ENCODE measurements around the gene KXD1. TPM values are rescaled to one million over a fixed set of nuclear protein-coding genes. Genes with fewer than 3 reads are reported as not detected.

Gene KXD1
- total RNA-seq, 4 donors from 2014 or later = 30.3 to 113 (median 82.5) TPM

DNA sequence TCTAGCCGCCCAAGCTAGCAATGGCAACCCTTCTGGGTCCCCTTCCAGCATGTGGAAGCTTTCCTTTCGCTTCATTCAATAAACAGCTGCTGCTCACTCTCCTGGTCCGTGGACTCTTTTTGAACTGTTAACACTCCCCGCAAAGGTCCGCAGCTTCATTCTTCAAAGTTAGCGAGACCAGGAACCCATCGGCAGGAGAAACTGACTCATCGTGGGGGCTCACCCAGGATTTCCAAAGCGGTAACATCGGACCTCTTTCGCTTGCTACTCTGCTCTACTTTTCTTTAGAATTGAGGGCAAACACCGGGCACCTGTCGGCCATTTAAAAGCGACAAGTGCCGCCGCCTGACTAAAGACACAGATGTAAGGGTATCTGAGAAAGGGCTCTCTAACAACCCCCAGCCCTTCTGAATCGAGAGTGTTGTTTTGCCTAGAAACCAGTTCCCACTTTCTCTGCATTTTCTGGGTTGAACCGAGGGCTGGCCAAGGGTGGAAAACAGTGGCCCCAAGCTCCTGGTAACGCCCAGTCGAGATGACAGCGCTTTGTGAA, 19.8 kb downstream of the KXD1 start:
- TF ChIP-seq POLR2A (IDR thresholded peaks at IDR 0.05) = no peak
- TF ChIP-seq, protein P1, sequence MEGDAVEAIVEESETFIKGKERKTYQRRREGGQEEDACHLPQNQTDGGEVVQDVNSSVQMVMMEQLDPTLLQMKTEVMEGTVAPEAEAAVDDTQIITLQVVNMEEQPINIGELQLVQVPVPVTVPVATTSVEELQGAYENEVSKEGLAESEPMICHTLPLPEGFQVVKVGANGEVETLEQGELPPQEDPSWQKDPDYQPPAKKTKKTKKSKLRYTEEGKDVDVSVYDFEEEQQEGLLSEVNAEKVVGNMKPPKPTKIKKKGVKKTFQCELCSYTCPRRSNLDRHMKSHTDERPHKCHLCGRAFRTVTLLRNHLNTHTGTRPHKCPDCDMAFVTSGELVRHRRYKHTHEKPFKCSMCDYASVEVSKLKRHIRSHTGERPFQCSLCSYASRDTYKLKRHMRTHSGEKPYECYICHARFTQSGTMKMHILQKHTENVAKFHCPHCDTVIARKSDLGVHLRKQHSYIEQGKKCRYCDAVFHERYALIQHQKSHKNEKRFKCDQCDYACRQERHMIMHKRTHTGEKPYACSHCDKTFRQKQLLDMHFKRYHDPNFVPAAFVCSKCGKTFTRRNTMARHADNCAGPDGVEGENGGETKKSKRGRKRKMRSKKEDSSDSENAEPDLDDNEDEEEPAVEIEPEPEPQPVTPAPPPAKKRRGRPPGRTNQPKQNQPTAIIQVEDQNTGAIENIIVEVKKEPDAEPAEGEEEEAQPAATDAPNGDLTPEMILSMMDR (IDR thresholded peaks at IDR 0.05) = no peak
- Histone ChIP-seq H3K27me3 (no peaks in the 10 kb centered on the region), H3K9me3 (no peaks in the 10 kb centered on the region), H3K4me1 (peaks cover 8 to 9% of the 10 kb centered on the region in 2 donors), H3K36me3 (no peaks in the 10 kb centered on the region), H3K4me3 (no peak overlapping the region), H3K27ac (no peak overlapping the region)
- DNase-seq = no peak
- intact Hi-C loops (cut with DNase I; ENCODE audit: low total_unique reads) = loop anchor here (10.0 kb wide), 1 partner anchor 133 kb away; no protein-coding TSS in a partner anchor

- H3K27ac ChIP-seq = no peak overlapping the region
- DNase-seq = no peak
- intact Hi-C loops (cut with DNase I; ENCODE audit: low total_unique reads) = no loop called here
- H3K9me3 ChIP-seq = no peaks in the 10 kb centered on the region
- no peak for TF ChIP-seq POLR2A (IDR thresholded peaks at IDR 0.05)
- H3K4me3 ChIP-seq = no peak overlapping the region
- no peaks in the 10 kb centered on the region for H3K27me3 ChIP-seq
- no peaks in the 10 kb centered on the region for H3K36me3 ChIP-seq
- no peaks in the 10 kb centered on the region for H3K4me1 ChIP-seq
Measured at GRCh38 chr19:18580311-18580710, 22.6 kb downstream of the KXD1 start.

GRCh38 chr19:18586306-18586705, 28.6 kb downstream of the KXD1 start:
- TF ChIP-seq, protein P1 (IDR thresholded peaks at IDR 0.05) = no peak
- no peak for TF ChIP-seq POLR2A (IDR thresholded peaks at IDR 0.05)
- H3K27me3 ChIP-seq = no peaks in the 10 kb centered on the region
- intact Hi-C loops (cut with DNase I; ENCODE audit: low total_unique reads) = no loop called here
- H3K4me1 ChIP-seq = peaks cover 0 to 6% of the 10 kb centered on the region in 2 donors
- H3K4me3 ChIP-seq = no peak overlapping the region
- no peak overlapping the region for H3K27ac ChIP-seq
- DNase-seq = no peak
- H3K36me3 ChIP-seq = no peaks in the 10 kb centered on the region
- no peaks in the 10 kb centered on the region for H3K9me3 ChIP-seq

GRCh38 chr19:18587561-18587960, 29.9 kb downstream of the KXD1 start:
- intact Hi-C loops (cut with DNase I; ENCODE audit: low total_unique reads) = no loop called here

DNA sequence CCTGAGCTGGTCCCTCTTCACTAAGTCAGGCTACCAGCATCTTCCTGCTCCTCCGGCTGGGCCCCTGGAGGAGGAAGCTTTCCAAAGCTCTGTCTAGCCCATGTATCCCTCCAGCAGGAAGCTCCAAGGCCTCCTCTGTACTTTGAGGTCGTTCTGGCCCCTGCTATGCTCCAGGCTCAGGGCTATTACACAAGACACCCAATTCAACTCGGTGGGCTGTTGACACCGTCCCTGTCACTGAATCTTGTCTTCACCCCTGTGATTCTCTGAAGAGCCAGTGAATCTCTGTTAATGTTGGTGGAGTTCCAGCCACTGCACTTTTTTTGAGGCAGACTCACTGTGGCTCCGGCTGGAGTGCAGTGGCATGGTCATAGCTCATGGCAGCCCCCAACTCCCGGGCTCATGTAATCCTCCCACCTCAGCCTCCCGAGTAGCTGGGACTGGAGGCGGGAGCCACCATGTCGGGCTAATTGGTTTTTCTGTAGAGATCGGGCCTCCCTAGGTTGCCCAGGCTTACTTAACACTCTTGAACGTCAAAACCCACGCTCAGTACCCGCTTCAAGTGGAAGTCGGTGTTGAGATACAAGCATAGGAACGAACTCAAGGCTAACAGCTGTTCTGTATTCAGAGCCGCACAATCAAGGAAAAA, 30.4 kb downstream of the KXD1 start:
- intact Hi-C loops (cut with DNase I; ENCODE audit: low total_unique reads) = no loop called here
- no peaks in the 10 kb centered on the region for H3K27me3 ChIP-seq
- TF ChIP-seq, protein P1 (IDR thresholded peaks at IDR 0.05) = no peak
- no peak for TF ChIP-seq POLR2A (IDR thresholded peaks at IDR 0.05)

More at GRCh38 chr19:18587561-18587960, 29.9 kb downstream of the KXD1 start:
- H3K36me3 ChIP-seq = no peaks in the 10 kb centered on the region
- TF ChIP-seq, protein P1 (IDR thresholded peaks at IDR 0.05) = no peak
- TF ChIP-seq POLR2A (IDR thresholded peaks at IDR 0.05) = no peak
- no peaks in the 10 kb centered on the region for H3K27me3 ChIP-seq
- DNase-seq = no peak
- H3K4me3 ChIP-seq = no peak overlapping the region
- H3K9me3 ChIP-seq = no peaks in the 10 kb centered on the region
- H3K27ac ChIP-seq = peak overlapping the region; percentile 88 to 89
- H3K4me1 ChIP-seq = peaks cover 0 to 6% of the 10 kb centered on the region in 2 donors

More for the DNA sequence above, 30.4 kb downstream of the KXD1 start:
- H3K4me1 ChIP-seq = peaks cover 0 to 6% of the 10 kb centered on the region in 2 donors
- peak overlapping the region; percentile 48 to 84 for H3K4me3 ChIP-seq
- H3K9me3 ChIP-seq = no peaks in the 10 kb centered on the region
- no peak for DNase-seq
- no peaks in the 10 kb centered on the region for H3K36me3 ChIP-seq
- H3K27ac ChIP-seq = peak overlapping the region; percentile 88 to 89

Measured in uterus (tissue), 4 donors.